ENCODE results near the gene PBRM1. TPM values are rescaled to one million over a fixed set of nuclear protein-coding genes. Genes with fewer than 3 reads are reported as not detected.

Gene PBRM1
- total RNA-seq, 4 donors from 2014 or later = 22.5 to 152 (median 56.6) TPM

- Histone ChIP-seq H3K4me3 (no peak overlapping the region), H3K27me3 (no peaks in the 10 kb centered on the region), H3K27ac (no peak overlapping the region), H3K9me3 (no peaks in the 10 kb centered on the region), H3K4me1 (no peaks in the 10 kb centered on the region), H3K36me3 (no peaks in the 10 kb centered on the region)
- DNase-seq = no peak
- intact Hi-C loops (cut with DNase I; ENCODE audit: low total_unique reads) = no loop called here
- no peak for TF ChIP-seq CTCF (IDR thresholded peaks at IDR 0.05)
Observed at GRCh38 chr3:52509753-52510328, 175.9 kb downstream of the PBRM1 start.

- H3K9me3 ChIP-seq = no peaks in the 10 kb centered on the region
- TF ChIP-seq POLR2A (IDR thresholded peaks at IDR 0.05) (no peak), CTCF (IDR thresholded peaks at IDR 0.05) (no peak)
- H3K36me3 ChIP-seq = no peaks in the 10 kb centered on the region
- no peak for DNase-seq
- H3K27ac ChIP-seq = no peak overlapping the region
- no peaks in the 10 kb centered on the region for H3K4me1 ChIP-seq
- intact Hi-C loops (cut with DNase I; ENCODE audit: low total_unique reads) = no loop called here
- no peaks in the 10 kb centered on the region for H3K27me3 ChIP-seq
- no peak overlapping the region for H3K4me3 ChIP-seq
Observed at GRCh38 chr3:52507359-52507758, 178.4 kb downstream of the PBRM1 start.

GRCh38 chr3:52506266-52506966 lies 179.3 kb downstream of the PBRM1 start:
- H3K4me3 ChIP-seq = no peak overlapping the region
- H3K27me3 ChIP-seq = no peaks in the 10 kb centered on the region
- TF ChIP-seq POLR2A (IDR thresholded peaks at IDR 0.05) (no peak), CTCF (IDR thresholded peaks at IDR 0.05) (no peak)
- H3K9me3 ChIP-seq = no peaks in the 10 kb centered on the region
- H3K36me3 ChIP-seq = no peaks in the 10 kb centered on the region
- H3K27ac ChIP-seq = no peak overlapping the region
- no peak for DNase-seq
- no peaks in the 10 kb centered on the region for H3K4me1 ChIP-seq
- intact Hi-C loops (cut with DNase I; ENCODE audit: low total_unique reads) = no loop called here

GRCh38 chr3:52504977-52505376 lies 180.7 kb downstream of the PBRM1 start:
- H3K27ac ChIP-seq = no peak overlapping the region
- H3K4me1 ChIP-seq = no peaks in the 10 kb centered on the region
- H3K4me3 ChIP-seq = no peak overlapping the region
- intact Hi-C loops (cut with DNase I; ENCODE audit: low total_unique reads) = no loop called here
- TF ChIP-seq POLR2A (IDR thresholded peaks at IDR 0.05) = no peak
- no peak for TF ChIP-seq CTCF (IDR thresholded peaks at IDR 0.05)
- no peaks in the 10 kb centered on the region for H3K36me3 ChIP-seq
- no peaks in the 10 kb centered on the region for H3K9me3 ChIP-seq
- no peak for DNase-seq
- H3K27me3 ChIP-seq = no peaks in the 10 kb centered on the region

- Histone ChIP-seq H3K4me1 (no peaks in the 10 kb centered on the region), H3K9me3 (no peaks in the 10 kb centered on the region), H3K27me3 (no peaks in the 10 kb centered on the region), H3K36me3 (no peaks in the 10 kb centered on the region), H3K4me3 (no peak overlapping the region), H3K27ac (no peak overlapping the region)
- intact Hi-C loops (cut with DNase I; ENCODE audit: low total_unique reads) = no loop called here
- TF ChIP-seq POLR2A (IDR thresholded peaks at IDR 0.05) = no peak
- TF ChIP-seq CTCF (IDR thresholded peaks at IDR 0.05) = no peak
- DNase-seq = no peak
Observed at GRCh38 chr3:52503788-52504424, 181.8 kb downstream of the PBRM1 start.
